ENCODE results near the gene SLC22A2. TPM values are rescaled to one million over a fixed set of nuclear protein-coding genes. Genes with fewer than 3 reads are reported as not detected.

The SLC22A2 gene
- polyA plus RNA-seq, 4 donors = 0.04 TPM; not detected in 3

DNA sequence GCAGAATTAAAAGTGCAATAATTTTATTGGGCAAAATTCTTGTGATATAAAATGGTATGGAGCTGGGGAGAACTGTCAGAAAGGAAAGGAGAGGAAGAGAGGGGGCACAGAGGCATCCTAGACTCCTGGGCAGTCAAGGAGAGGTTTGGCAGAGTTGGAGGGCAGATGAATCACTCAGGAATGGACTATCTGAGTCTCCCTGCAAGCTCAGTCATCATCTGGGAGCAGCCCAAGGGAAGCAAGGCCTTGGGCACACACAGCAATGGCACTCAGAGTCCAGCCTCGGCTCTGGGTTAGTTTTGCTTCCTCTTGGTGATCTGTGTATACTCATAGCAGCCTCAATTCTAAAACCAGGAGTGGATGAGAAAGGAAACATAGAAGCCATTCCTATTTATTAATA, 69.8 kb downstream of the SLC22A2 start:
- no peak overlapping the region for H3K27ac ChIP-seq (ENCODE audit: low read depth in 1 of 3, low read length in 2 of 3)
- H3K27me3 ChIP-seq (ENCODE audit: control insufficient read depth in 3 of 3, insufficient read depth in 3 of 3, low read length in 3 of 3) = peaks cover 0 to 3% (median 0%) of the 10 kb centered on the region in 3 donors
- H3K36me3 ChIP-seq (ENCODE audit: control insufficient read depth in 3 of 3, insufficient read depth in 2 of 3, low read depth in 1 of 3, low read length in 3 of 3) = no peaks in the 10 kb centered on the region
- FAIRE-seq (no peak), DNase-seq (no peak)
- H3K4me3 ChIP-seq (ENCODE audit: low read depth in 1 of 3, low read length in 3 of 3) = no peak overlapping the region
- peaks cover 0 to 3% (median 0%) of the 10 kb centered on the region in 3 donors for H3K4me1 ChIP-seq (ENCODE audit: control insufficient read depth in 3 of 3, insufficient read depth in 2 of 3, low read depth in 1 of 3, low read length in 2 of 3)
- WGBS, 3 donors = 70 to 95% (median 80%) methylated on average over 1 of the region's 1 CpG
- peaks cover 0 to 5% of the 10 kb centered on the region in 2 donors for H3K9me3 ChIP-seq (ENCODE audit: control insufficient read depth in 2 of 2, insufficient read depth in 1 of 2, low read depth in 1 of 2, low read length in 1 of 2)

DNA sequence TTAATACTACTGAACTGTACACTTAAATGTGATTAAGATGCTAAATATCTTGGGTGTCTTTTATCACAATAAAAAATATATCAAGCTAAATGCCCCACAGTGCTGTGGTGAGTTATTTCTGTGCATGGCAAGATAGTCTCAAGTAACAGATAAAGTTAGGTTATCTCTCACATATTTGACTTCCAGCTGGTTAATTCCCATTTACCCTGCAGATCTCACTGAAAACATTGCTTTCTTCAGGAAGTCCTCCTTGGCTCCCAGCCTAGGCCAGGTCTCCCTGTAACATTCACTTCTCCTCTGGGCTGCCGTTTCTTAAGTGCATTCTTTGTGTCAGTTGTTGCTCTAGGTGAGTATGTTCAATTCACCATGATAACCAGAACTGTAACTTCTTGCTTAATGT, 77.9 kb downstream of the SLC22A2 start:
- 63 to 74% (median 73%) methylated on average over 1 of the region's 1 CpG for WGBS, 3 donors
- FAIRE-seq (no peak), DNase-seq (no peak)
- H3K9me3 ChIP-seq (ENCODE audit: control insufficient read depth in 2 of 2, insufficient read depth in 1 of 2, low read depth in 1 of 2, low read length in 1 of 2) = peaks cover 0 to 6% of the 10 kb centered on the region in 2 donors
- H3K36me3 ChIP-seq (ENCODE audit: control insufficient read depth in 3 of 3, insufficient read depth in 2 of 3, low read depth in 1 of 3, low read length in 3 of 3) = no peaks in the 10 kb centered on the region
- H3K4me1 ChIP-seq (ENCODE audit: control insufficient read depth in 3 of 3, insufficient read depth in 2 of 3, low read depth in 1 of 3, low read length in 2 of 3) = no peaks in the 10 kb centered on the region
- H3K4me3 ChIP-seq (ENCODE audit: low read depth in 1 of 3, low read length in 3 of 3) = no peak overlapping the region
- H3K27ac ChIP-seq (ENCODE audit: low read depth in 1 of 3, low read length in 2 of 3) = no peak overlapping the region
- H3K27me3 ChIP-seq (ENCODE audit: control insufficient read depth in 3 of 3, insufficient read depth in 3 of 3, low read length in 3 of 3) = no peaks in the 10 kb centered on the region

DNA sequence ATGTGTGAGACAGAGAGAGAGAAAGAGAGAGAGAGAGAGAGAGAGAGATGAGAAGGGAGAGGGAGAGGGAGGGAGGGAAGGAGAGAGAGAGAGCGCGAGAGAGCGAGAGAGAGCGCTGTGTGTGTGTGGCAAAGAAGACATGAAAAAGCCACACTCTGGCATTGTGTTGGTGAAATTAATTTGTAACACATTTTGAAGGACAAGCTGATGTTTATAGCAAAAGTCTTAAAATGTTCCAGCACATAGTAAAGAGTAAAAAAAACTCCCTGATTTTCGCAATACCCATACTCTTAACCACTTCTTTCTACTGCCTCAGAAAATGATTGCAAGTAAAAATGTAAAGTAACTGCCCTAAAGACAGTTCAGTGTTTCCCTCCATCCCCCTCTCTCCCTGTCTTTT, 80.3 kb downstream of the SLC22A2 start:
- H3K4me1 ChIP-seq (ENCODE audit: control insufficient read depth in 3 of 3, insufficient read depth in 2 of 3, low read depth in 1 of 3, low read length in 2 of 3) = no peaks in the 10 kb centered on the region
- no peaks in the 10 kb centered on the region for H3K27me3 ChIP-seq (ENCODE audit: control insufficient read depth in 3 of 3, insufficient read depth in 3 of 3, low read length in 3 of 3)
- 85 to 95% (median 90%) methylated on average over 5 of the region's 5 CpGs for WGBS, 3 donors
- FAIRE-seq = no peak
- no peak overlapping the region for H3K4me3 ChIP-seq (ENCODE audit: low read depth in 1 of 3, low read length in 3 of 3)
- no peaks in the 10 kb centered on the region for H3K36me3 ChIP-seq (ENCODE audit: control insufficient read depth in 3 of 3, insufficient read depth in 2 of 3, low read depth in 1 of 3, low read length in 3 of 3)
- no peak for DNase-seq
- no peak overlapping the region for H3K27ac ChIP-seq (ENCODE audit: low read depth in 1 of 3, low read length in 2 of 3)
- H3K9me3 ChIP-seq (ENCODE audit: control insufficient read depth in 2 of 2, insufficient read depth in 1 of 2, low read depth in 1 of 2, low read length in 1 of 2) = peaks cover 0 to 6% of the 10 kb centered on the region in 2 donors

DNA sequence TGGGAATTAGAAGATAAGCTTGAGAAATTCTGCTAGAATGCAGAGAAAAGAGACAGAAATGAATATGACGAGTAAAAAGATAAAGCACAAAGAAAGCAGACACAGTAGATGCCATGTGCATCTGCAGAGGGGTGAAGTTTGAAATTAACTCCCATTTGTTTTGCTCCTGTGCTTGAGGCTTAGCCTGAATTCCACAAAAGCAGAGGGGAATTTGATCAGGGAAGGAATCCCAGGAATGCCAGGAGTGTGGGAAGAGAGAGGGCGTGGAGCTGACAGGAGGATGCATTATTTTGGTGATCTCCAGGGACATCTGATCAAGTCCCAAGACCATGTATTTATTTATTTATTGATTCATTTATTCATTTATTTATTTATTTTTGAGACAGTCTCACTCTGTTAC, 81.4 kb downstream of the SLC22A2 start:
- Histone ChIP-seq H3K36me3 (ENCODE audit: control insufficient read depth in 3 of 3, insufficient read depth in 2 of 3, low read depth in 1 of 3, low read length in 3 of 3) (no peaks in the 10 kb centered on the region), H3K9me3 (ENCODE audit: control insufficient read depth in 2 of 2, insufficient read depth in 1 of 2, low read depth in 1 of 2, low read length in 1 of 2) (peaks cover 0 to 6% of the 10 kb centered on the region in 2 donors), H3K4me1 (ENCODE audit: control insufficient read depth in 3 of 3, insufficient read depth in 2 of 3, low read depth in 1 of 3, low read length in 2 of 3) (no peaks in the 10 kb centered on the region), H3K4me3 (ENCODE audit: low read depth in 1 of 3, low read length in 3 of 3) (no peak overlapping the region), H3K27me3 (ENCODE audit: control insufficient read depth in 3 of 3, insufficient read depth in 3 of 3, low read length in 3 of 3) (no peaks in the 10 kb centered on the region), H3K27ac (ENCODE audit: low read depth in 1 of 3, low read length in 2 of 3) (no peak overlapping the region)
- DNase-seq (no peak), FAIRE-seq (no peak)
- 44 to 47% (median 45%) methylated on average over 2 of the region's 2 CpGs for WGBS, 3 donors

DNA sequence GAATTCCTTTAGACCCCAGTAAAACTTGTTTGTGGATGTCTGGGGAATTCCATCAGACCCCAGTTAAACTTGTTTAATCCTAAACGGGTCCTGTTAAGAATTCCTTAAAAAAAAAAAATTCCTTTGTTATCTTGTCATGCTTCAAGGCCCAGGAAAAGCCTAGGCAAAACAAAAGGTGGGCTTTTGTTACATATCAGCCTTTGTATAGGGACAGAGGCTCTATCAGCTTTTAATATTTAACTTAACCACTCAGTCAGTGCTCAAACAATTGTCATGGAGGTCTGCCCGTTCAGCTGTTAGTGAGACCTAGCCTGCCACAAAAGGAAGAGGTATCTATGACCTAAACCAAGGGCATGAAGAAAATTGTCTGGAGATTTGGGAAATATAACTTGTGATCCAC, 83.9 kb downstream of the SLC22A2 start:
- 31 to 46% (median 41%) methylated on average over 2 of the region's 2 CpGs for WGBS, 3 donors
- Histone ChIP-seq H3K36me3 (ENCODE audit: control insufficient read depth in 3 of 3, insufficient read depth in 2 of 3, low read depth in 1 of 3, low read length in 3 of 3) (no peaks in the 10 kb centered on the region), H3K27ac (ENCODE audit: low read depth in 1 of 3, low read length in 2 of 3) (no peak overlapping the region), H3K4me1 (ENCODE audit: control insufficient read depth in 3 of 3, insufficient read depth in 2 of 3, low read depth in 1 of 3, low read length in 2 of 3) (no peaks in the 10 kb centered on the region), H3K4me3 (ENCODE audit: low read depth in 1 of 3, low read length in 3 of 3) (no peak overlapping the region), H3K27me3 (ENCODE audit: control insufficient read depth in 3 of 3, insufficient read depth in 3 of 3, low read length in 3 of 3) (no peaks in the 10 kb centered on the region), H3K9me3 (ENCODE audit: control insufficient read depth in 2 of 2, insufficient read depth in 1 of 2, low read depth in 1 of 2, low read length in 1 of 2) (peaks cover 0 to 6% of the 10 kb centered on the region in 2 donors)
- FAIRE-seq = no peak
- no peak for DNase-seq

DNA sequence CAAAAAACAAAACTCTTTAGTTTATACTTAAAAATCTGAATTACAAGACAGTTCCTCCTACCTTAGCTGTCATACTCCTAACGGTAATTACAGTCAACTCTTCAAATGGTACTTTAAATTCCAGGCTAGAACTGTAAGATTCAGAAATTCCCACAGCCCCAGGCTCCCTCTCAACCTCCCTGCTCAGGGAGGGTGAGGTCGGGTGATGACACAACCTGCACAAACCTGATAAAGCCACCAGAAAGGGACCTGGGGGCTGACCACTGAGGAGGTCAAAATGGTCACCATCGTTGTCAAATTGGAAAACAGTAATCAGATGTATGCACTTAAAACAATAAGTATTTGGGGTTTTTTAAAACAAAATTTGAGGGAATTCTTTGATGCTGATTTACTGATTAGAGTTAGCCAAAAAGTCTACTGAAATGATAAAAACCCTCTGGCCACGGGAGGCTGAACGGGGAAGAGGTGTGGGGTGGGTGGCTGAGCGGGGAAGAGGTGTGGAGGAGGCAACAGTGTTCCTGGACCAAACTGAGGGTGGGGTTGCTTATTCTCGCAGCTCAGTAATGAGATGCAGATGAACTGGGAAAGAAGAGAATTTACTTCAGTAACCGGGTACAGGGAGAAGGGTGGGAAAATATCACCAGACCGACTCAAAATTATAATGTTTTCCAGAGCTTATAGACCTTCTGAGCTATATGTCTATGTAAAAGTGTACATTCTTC, 84.7 kb downstream of the SLC22A2 start:
- no peak overlapping the region for H3K4me3 ChIP-seq (ENCODE audit: low read depth in 1 of 3, low read length in 3 of 3)
- no peak for DNase-seq
- H3K27me3 ChIP-seq (ENCODE audit: control insufficient read depth in 3 of 3, insufficient read depth in 3 of 3, low read length in 3 of 3) = no peaks in the 10 kb centered on the region
- 70 to 76% (median 73%) methylated on average over 9 of the region's 9 CpGs for WGBS, 3 donors
- H3K36me3 ChIP-seq (ENCODE audit: control insufficient read depth in 3 of 3, insufficient read depth in 2 of 3, low read depth in 1 of 3, low read length in 3 of 3) = no peaks in the 10 kb centered on the region
- H3K27ac ChIP-seq (ENCODE audit: low read depth in 1 of 3, low read length in 2 of 3) = no peak overlapping the region
- no peaks in the 10 kb centered on the region for H3K9me3 ChIP-seq (ENCODE audit: control insufficient read depth in 2 of 2, insufficient read depth in 1 of 2, low read depth in 1 of 2, low read length in 1 of 2)
- H3K4me1 ChIP-seq (ENCODE audit: control insufficient read depth in 3 of 3, insufficient read depth in 2 of 3, low read depth in 1 of 3, low read length in 2 of 3) = no peaks in the 10 kb centered on the region
- no peak for FAIRE-seq

DNA sequence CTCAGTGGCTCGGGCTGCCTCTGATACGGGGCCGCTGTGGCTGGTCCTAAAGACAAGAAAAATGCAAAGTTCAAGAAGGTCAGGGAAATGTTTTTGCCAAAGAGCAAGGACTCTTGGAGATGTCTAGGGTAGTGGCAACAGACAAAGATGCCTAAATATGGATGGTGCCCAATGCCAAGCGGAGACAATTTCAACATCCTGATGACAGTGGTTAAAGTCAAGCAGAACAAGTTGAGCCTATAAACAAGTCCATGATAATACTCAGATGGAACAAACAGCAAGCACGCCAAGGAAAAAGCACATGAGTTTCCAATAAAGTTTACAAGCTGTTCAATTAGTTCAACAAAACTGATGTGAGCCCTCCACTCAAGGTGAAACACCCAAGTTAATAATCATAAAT, 85.9 kb downstream of the SLC22A2 start:
- no peak overlapping the region for H3K4me3 ChIP-seq (ENCODE audit: low read depth in 1 of 3, low read length in 3 of 3)
- no peak for DNase-seq
- no peaks in the 10 kb centered on the region for H3K27me3 ChIP-seq (ENCODE audit: control insufficient read depth in 3 of 3, insufficient read depth in 3 of 3, low read length in 3 of 3)
- FAIRE-seq = no peak
- no peak overlapping the region for H3K27ac ChIP-seq (ENCODE audit: low read depth in 1 of 3, low read length in 2 of 3)
- H3K36me3 ChIP-seq (ENCODE audit: control insufficient read depth in 3 of 3, insufficient read depth in 2 of 3, low read depth in 1 of 3, low read length in 3 of 3) = no peaks in the 10 kb centered on the region
- 88 to 89% (median 89%) methylated on average over 5 of the region's 5 CpGs for WGBS, 3 donors
- H3K9me3 ChIP-seq (ENCODE audit: control insufficient read depth in 2 of 2, insufficient read depth in 1 of 2, low read depth in 1 of 2, low read length in 1 of 2) = no peaks in the 10 kb centered on the region
- H3K4me1 ChIP-seq (ENCODE audit: control insufficient read depth in 3 of 3, insufficient read depth in 2 of 3, low read depth in 1 of 3, low read length in 2 of 3) = peaks cover 0 to 7% (median 0%) of the 10 kb centered on the region in 3 donors

DNA sequence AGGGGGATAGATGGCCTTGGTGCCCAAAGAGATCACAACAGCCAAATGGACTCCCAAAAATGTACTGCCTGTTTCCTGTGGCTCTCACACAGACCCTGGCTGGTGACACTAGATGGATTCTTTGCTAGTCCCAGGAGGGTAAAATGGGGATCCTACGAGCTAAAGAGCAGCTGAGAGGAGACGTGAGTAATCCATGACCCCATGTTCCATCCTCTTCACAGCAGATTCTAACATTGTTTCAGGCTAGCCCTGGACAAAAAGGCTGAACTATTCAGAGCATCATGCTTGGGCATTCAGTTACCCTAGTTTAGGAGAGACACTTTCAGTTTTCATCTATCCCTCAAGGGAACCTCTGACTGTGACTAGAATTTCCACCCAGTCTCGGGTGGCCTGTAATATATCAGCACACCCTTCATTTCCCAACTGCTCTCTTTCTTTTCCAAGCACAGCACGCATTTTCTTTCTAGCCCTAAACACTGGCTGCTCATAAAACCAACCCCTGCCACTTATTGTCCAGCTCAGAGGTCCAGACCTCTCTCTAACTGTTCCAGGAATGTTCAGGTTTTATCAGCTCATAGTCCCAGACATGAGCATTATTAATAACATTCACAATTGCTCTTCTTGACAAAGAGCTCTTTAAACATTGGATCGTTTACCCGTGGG, 88.5 kb downstream of the SLC22A2 start:
- H3K36me3 ChIP-seq (ENCODE audit: control insufficient read depth in 3 of 3, insufficient read depth in 2 of 3, low read depth in 1 of 3, low read length in 3 of 3) = no peaks in the 10 kb centered on the region
- no peaks in the 10 kb centered on the region for H3K9me3 ChIP-seq (ENCODE audit: control insufficient read depth in 2 of 2, insufficient read depth in 1 of 2, low read depth in 1 of 2, low read length in 1 of 2)
- DNase-seq = no peak
- H3K4me1 ChIP-seq (ENCODE audit: control insufficient read depth in 3 of 3, insufficient read depth in 2 of 3, low read depth in 1 of 3, low read length in 2 of 3) = peaks cover 0 to 22% (median 0%) of the 10 kb centered on the region in 3 donors
- no peak overlapping the region for H3K27ac ChIP-seq (ENCODE audit: low read depth in 1 of 3, low read length in 2 of 3)
- 58 to 64% (median 63%) methylated on average over 6 of the region's 6 CpGs for WGBS, 3 donors
- H3K4me3 ChIP-seq (ENCODE audit: low read depth in 1 of 3, low read length in 3 of 3) = no peak overlapping the region
- H3K27me3 ChIP-seq (ENCODE audit: control insufficient read depth in 3 of 3, insufficient read depth in 3 of 3, low read length in 3 of 3) = no peaks in the 10 kb centered on the region
- FAIRE-seq = no peak

All from small intestine (tissue), 7 donors.